HCT116 (cell line): ENCODE data around the gene CHRNA5. TPM values are rescaled to one million over a fixed set of nuclear protein-coding genes. Genes with fewer than 3 reads are reported as not detected.

Source experiments
- ATAC-seq: fragments of 200-7000 bp; cut with Tn5 transposase; 2 replicates; pipeline ENCODE4 v1.9.1; 2020; ENCODE audit warnings: mild to moderate bottlenecking, moderate library complexity
- BruUV-seq: library from RNA; stranded (reverse); fragments of 400-500 nt; replicated peaks from 2 replicates; lab custom pipeline; 2021; lab: Mats Ljungman, UMichigan
- CTCF ChIA-PET: fragments of 300-600 bp; sonication (Branson Sonifier 250); formaldehyde crosslinking; loops from one replicate; lab custom pipeline; 2021; ENCODE audit warnings: antibody characterized with exemption; lab: Charles Lee
- POLR2A ChIA-PET: fragments of 300-600, 350-600 bp; sonication (Branson Sonifier 250); formaldehyde crosslinking; loops from one replicate; lab custom pipeline; 2021; ENCODE audit warnings: antibody characterized with exemption; lab: Charles Lee
- RAD21 ChIA-PET, 2 experiments: fragments of 300-600 bp; sonication (Branson Sonifier 250); formaldehyde crosslinking; loops; one replicate each; lab custom pipeline; 2023; ENCODE audit warnings: low total read pairs in 2 of 2; ENCODE audit not compliant: uncharacterized antibody in 2 of 2, unreplicated experiment in 2 of 2, low non-redundant PET in 1 of 2; lab: Charles Lee
- DNase-seq: peaks from one replicate; pipeline ENCODE4 v3.0.0-alpha.2; 2010; ENCODE audit warnings: low read depth, low spot score
- H2AFZ ChIP-seq: fragments of 200-600 bp; shearing (Covaris generic), sonication (generic); 2 replicates; pipeline ENCODE4 v1.6.1; 2017; ENCODE audit warnings: low read depth, mixed run types, mixed read lengths, antibody characterized with exemption, low read length; ENCODE audit not compliant: poor library complexity, severe bottlenecking
- H3K27ac ChIP-seq: 2 replicates; pipeline ENCODE4 v1.5.1; 2012; ENCODE audit warnings: low read depth, low read length
- H3K27me3 ChIP-seq: fragments of 200-600 bp; sonication (generic); 2 replicates; pipeline ENCODE4 v1.6.1; 2016; ENCODE audit warnings: mixed run types, low read length, mixed read lengths; ENCODE audit not compliant: insufficient read depth
- H3K36me3 ChIP-seq, 2 experiments: fragments of 200-500 bp in 1 of 2; fragments of 200-600 bp in 1 of 2; sonication (Bioruptor generic) in 1 of 2; sonication (generic) in 1 of 2; 2 replicates each; pipeline versions ENCODE4 v1.5.1 to v1.6.1; 2014 to 2016; ENCODE audit warnings: low read length in 2 of 2, inconsistent platforms in 1 of 2, mixed read lengths in 1 of 2, mixed run types in 1 of 2; ENCODE audit not compliant: insufficient read depth in 2 of 2, control insufficient read depth in 1 of 2
- H3K4me1 ChIP-seq, 2 experiments: fragments of 200-600 bp in 1 of 2; sonication (generic) in 1 of 2; 2 replicates each; pipeline versions ENCODE4 v1.5.1 to v1.6.1; 2012 to 2017; ENCODE audit warnings: low read length in 2 of 2, inconsistent platforms in 1 of 2, mild to moderate bottlenecking in 1 of 2, mixed read lengths in 1 of 2, mixed run types in 1 of 2, moderate library complexity in 1 of 2; ENCODE audit not compliant: insufficient read depth in 2 of 2, control insufficient read depth in 1 of 2
- H3K4me2 ChIP-seq: fragments of 200-600 bp; sonication (generic); 2 replicates; pipeline ENCODE4 v1.6.1; 2017; ENCODE audit warnings: mixed run types, low read length, mixed read lengths
- H3K4me3 ChIP-seq, 2 experiments: fragments of 200-600 bp in 1 of 2; sonication (generic) in 1 of 2; replicated peaks in 1 of 2; 2 replicates each; pipeline ENCODE4 v1.5.1; 2011 to 2016; ENCODE audit warnings: low read length in 2 of 2, control low read depth in 1 of 2, low read depth in 1 of 2, mild to moderate bottlenecking in 1 of 2, mixed read lengths in 1 of 2, mixed run types in 1 of 2
- H3K79me2 ChIP-seq: fragments of 200-600 bp; sonication (generic); 2 replicates; pipeline ENCODE4 v1.6.1; 2017; ENCODE audit warnings: mild to moderate bottlenecking, mixed run types, low read length, moderate library complexity, mixed read lengths; ENCODE audit not compliant: insufficient read depth
- H3K9ac ChIP-seq: fragments of 200-600 bp; sonication (generic); 2 replicates; pipeline ENCODE4 v1.6.1; 2016; ENCODE audit warnings: low read length, mixed read lengths
- H3K9me2 ChIP-seq: fragments of 200-600 bp; sonication (generic), shearing (Covaris generic); 2 replicates; pipeline ENCODE4 v1.6.1; 2017; ENCODE audit warnings: mixed run types, mild to moderate bottlenecking, moderate library complexity; ENCODE audit not compliant: insufficient read depth
- H3K9me3 ChIP-seq, 2 experiments: fragments of 200-500 bp in 1 of 2; fragments of 200-600 bp in 1 of 2; sonication (Bioruptor generic) in 1 of 2; sonication (generic) in 1 of 2; 2 replicates each; pipeline ENCODE4 v1.6.1; 2014 to 2017; ENCODE audit warnings: low read length in 2 of 2, mixed read lengths in 2 of 2, inconsistent platforms in 1 of 2, low read depth in 1 of 2, mild to moderate bottlenecking in 1 of 2, mixed run types in 1 of 2, moderate library complexity in 1 of 2; ENCODE audit not compliant: control insufficient read depth in 1 of 2, insufficient read depth in 1 of 2
- H4K20me1 ChIP-seq: fragments of 200-600 bp; sonication (generic), shearing (Covaris generic); 2 replicates; pipeline ENCODE4 v1.6.1; 2017; ENCODE audit warnings: mixed run types, mild to moderate bottlenecking, moderate library complexity; ENCODE audit not compliant: insufficient read depth
- CEBPB ChIP-seq: IDR thresholded peaks from 2 replicates; pipeline ENCODE4 v1.6.1; 2012; ENCODE audit warnings: low read depth
- EGR1 ChIP-seq: IDR thresholded peaks from 2 replicates; pipeline ENCODE4 v1.6.1; 2012; ENCODE audit warnings: low read depth
- ELF1 ChIP-seq: IDR thresholded peaks from 2 replicates; pipeline ENCODE4 v1.6.1; 2012; ENCODE audit warnings: low read depth, borderline replicate concordance
- EZH2 ChIP-seq: fragments of 200-600 bp; sonication (generic); IDR thresholded peaks from 2 replicates; pipeline ENCODE4 v1.6.1; 2017; ENCODE audit warnings: antibody characterized with exemption, mixed run types
- EZH2phosphoT487 ChIP-seq: fragments of 200-600 bp; IDR thresholded peaks from 2 replicates; pipeline ENCODE4 v1.6.1; 2018; ENCODE audit warnings: antibody characterized with exemption, borderline replicate concordance
- FOSL1 ChIP-seq: IDR thresholded peaks from 2 replicates; pipeline ENCODE4 v1.6.1; 2012; ENCODE audit warnings: low read depth
- POLR2A ChIP-seq: IDR thresholded peaks from 2 replicates; pipeline ENCODE4 v1.7.0; 2011; ENCODE audit warnings: borderline replicate concordance; ENCODE audit not compliant: insufficient read depth, insufficient read length; ENCODE audit errors: extremely low read depth
- POLR2AphosphoS5 ChIP-seq: IDR thresholded peaks from 2 replicates; pipeline ENCODE4 v1.6.1; 2011; ENCODE audit warnings: mild to moderate bottlenecking, low read depth, low read length, moderate library complexity
- RAD21 ChIP-seq: IDR thresholded peaks from 2 replicates; pipeline ENCODE4 v1.6.1; 2012; ENCODE audit warnings: low read depth, mild to moderate bottlenecking
- SIN3A ChIP-seq: IDR thresholded peaks from 2 replicates; pipeline ENCODE4 v1.6.1; 2012; ENCODE audit warnings: low read depth
- SRF ChIP-seq: IDR thresholded peaks from 2 replicates; pipeline ENCODE4 v1.6.1; 2012; ENCODE audit warnings: low read depth
- TCF7L2 ChIP-seq: IDR thresholded peaks from 2 replicates; pipeline ENCODE4 v1.7.0; 2011; ENCODE audit warnings: borderline replicate concordance, inconsistent platforms; ENCODE audit not compliant: insufficient read depth, insufficient read length; ENCODE audit errors: extremely low read depth
- ZFX ChIP-seq: fragments of 450-650 bp; IDR thresholded peaks from 2 replicates; pipeline ENCODE4 v1.6.1; 2017
- ZNF274 ChIP-seq: fragments of 200-500 bp; sonication (Bioruptor generic); IDR thresholded peaks from 2 replicates; pipeline ENCODE4 v1.6.1; 2014; ENCODE audit warnings: mild to moderate bottlenecking, low read depth, low read length, inconsistent platforms
- intact Hi-C: fragments of 100-400 bp; cut with micrococcal nuclease; formaldehyde crosslinking; loops from 2 replicates; pipeline ENCODE4 v1.10.0; 2022
- total RNA-seq: library from RNA; stranded (reverse); gene quantifications from one replicate; pipeline ENCODE4 v1.2.1, GENCODE V29; 2021; ENCODE audit not compliant: unreplicated experiment
- TF ChIP-seq, protein P1 (sequence below): IDR thresholded peaks from 2 replicates; pipeline ENCODE4 v1.6.1; 2012; ENCODE audit warnings: low read depth
- TF ChIP-seq, protein P2 (sequence below): IDR thresholded peaks from 2 replicates; pipeline ENCODE4 v1.6.1; 2011; ENCODE audit warnings: mild to moderate bottlenecking, low read length, moderate library complexity; ENCODE audit not compliant: insufficient replicate concordance; ENCODE audit errors: extremely low read depth
- TF ChIP-seq, protein P3 (sequence below): IDR thresholded peaks from 2 replicates; pipeline ENCODE4 v1.6.1; 2012
- TF ChIP-seq, protein P4 (sequence below), 3 experiments: fragments of 200-600 bp in 1 of 3; sonication (generic) in 1 of 3; IDR thresholded peaks in 2 of 3; conservative IDR thresholded peaks in 1 of 3; 2 replicates each; pipeline ENCODE4 v1.5.1; 2012 to 2017; ENCODE audit warnings: low read depth in 2 of 3, low read length in 2 of 3, antibody characterized with exemption in 1 of 3, borderline replicate concordance in 1 of 3, control low read depth in 1 of 3, mild to moderate bottlenecking in 1 of 3, mixed read lengths in 1 of 3, mixed run types in 1 of 3, moderate library complexity in 1 of 3; ENCODE audit not compliant: insufficient read depth in 1 of 3
- TF ChIP-seq, protein P5 (sequence below): IDR thresholded peaks from 2 replicates; pipeline ENCODE4 v1.6.1; 2012

Gene CHRNA5
- total RNA-seq, 1 experiment from 2014 or later, result 25.2 TPM

DNA sequence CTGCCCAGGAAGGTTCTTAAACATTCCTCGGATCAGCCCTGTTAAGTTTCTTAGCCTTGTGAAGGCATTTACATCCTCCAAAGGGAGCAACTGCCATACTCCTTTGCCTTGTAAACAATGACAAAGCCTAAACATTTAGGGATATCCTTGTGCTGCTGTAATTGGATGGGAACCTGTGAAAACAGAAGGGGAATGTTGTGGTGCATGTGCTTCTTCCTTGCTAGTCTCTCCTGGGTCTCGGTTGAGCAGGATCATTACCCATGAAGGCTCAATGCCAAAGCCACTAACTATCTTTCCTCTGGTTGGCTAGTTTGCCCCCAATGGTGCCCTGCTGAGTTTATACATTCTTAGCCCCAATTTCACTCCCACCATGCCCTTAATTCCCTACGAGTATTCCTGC lies 38.1 kb downstream of the CHRNA5 start:
- Histone ChIP-seq H3K9me3 (no peaks in the 10 kb centered on the region), H3K79me2 (no peaks in the 10 kb centered on the region), H3K9ac (no peak overlapping the region), H3K4me2 (no peak overlapping the region), H3K4me3 (no peak overlapping the region), H3K27ac (no peak overlapping the region), H4K20me1 (no peaks in the 10 kb centered on the region), H2AFZ (no peak overlapping the region), H3K36me3 (no peaks in the 10 kb centered on the region; a peak in 1 of 4 replicates), H3K4me1 (no peaks in the 10 kb centered on the region), H3K9me2 (no peaks in the 10 kb centered on the region), H3K27me3 (no peaks in the 10 kb centered on the region)
- ChIA-PET RAD21 (no interaction called here), CTCF (no interaction called here), POLR2A (no interaction called here)
- no peak for TF ChIP-seq TCF7L2
- TF ChIP-seq EGR1, result no peak
- no peak for TF ChIP-seq ELF1
- TF ChIP-seq, protein P1, sequence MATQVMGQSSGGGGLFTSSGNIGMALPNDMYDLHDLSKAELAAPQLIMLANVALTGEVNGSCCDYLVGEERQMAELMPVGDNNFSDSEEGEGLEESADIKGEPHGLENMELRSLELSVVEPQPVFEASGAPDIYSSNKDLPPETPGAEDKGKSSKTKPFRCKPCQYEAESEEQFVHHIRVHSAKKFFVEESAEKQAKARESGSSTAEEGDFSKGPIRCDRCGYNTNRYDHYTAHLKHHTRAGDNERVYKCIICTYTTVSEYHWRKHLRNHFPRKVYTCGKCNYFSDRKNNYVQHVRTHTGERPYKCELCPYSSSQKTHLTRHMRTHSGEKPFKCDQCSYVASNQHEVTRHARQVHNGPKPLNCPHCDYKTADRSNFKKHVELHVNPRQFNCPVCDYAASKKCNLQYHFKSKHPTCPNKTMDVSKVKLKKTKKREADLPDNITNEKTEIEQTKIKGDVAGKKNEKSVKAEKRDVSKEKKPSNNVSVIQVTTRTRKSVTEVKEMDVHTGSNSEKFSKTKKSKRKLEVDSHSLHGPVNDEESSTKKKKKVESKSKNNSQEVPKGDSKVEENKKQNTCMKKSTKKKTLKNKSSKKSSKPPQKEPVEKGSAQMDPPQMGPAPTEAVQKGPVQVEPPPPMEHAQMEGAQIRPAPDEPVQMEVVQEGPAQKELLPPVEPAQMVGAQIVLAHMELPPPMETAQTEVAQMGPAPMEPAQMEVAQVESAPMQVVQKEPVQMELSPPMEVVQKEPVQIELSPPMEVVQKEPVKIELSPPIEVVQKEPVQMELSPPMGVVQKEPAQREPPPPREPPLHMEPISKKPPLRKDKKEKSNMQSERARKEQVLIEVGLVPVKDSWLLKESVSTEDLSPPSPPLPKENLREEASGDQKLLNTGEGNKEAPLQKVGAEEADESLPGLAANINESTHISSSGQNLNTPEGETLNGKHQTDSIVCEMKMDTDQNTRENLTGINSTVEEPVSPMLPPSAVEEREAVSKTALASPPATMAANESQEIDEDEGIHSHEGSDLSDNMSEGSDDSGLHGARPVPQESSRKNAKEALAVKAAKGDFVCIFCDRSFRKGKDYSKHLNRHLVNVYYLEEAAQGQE, result no peak
- no peak for TF ChIP-seq ZNF274
- TF ChIP-seq EZH2, result no peak
- TF ChIP-seq POLR2A, result no peak
- no peak for TF ChIP-seq EZH2phosphoT487
- no peak for TF ChIP-seq ZFX
- no peak for TF ChIP-seq RAD21
- TF ChIP-seq POLR2AphosphoS5, result no peak
- TF ChIP-seq CEBPB, result no peak
- TF ChIP-seq, protein P2, sequence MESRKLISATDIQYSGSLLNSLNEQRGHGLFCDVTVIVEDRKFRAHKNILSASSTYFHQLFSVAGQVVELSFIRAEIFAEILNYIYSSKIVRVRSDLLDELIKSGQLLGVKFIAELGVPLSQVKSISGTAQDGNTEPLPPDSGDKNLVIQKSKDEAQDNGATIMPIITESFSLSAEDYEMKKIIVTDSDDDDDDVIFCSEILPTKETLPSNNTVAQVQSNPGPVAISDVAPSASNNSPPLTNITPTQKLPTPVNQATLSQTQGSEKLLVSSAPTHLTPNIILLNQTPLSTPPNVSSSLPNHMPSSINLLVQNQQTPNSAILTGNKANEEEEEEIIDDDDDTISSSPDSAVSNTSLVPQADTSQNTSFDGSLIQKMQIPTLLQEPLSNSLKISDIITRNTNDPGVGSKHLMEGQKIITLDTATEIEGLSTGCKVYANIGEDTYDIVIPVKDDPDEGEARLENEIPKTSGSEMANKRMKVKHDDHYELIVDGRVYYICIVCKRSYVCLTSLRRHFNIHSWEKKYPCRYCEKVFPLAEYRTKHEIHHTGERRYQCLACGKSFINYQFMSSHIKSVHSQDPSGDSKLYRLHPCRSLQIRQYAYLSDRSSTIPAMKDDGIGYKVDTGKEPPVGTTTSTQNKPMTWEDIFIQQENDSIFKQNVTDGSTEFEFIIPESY, result no peak
- TF ChIP-seq FOSL1, result no peak
- TF ChIP-seq, protein P3, sequence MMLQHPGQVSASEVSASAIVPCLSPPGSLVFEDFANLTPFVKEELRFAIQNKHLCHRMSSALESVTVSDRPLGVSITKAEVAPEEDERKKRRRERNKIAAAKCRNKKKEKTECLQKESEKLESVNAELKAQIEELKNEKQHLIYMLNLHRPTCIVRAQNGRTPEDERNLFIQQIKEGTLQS, result no peak
- no peak for TF ChIP-seq SIN3A
- no peak for TF ChIP-seq SRF
- TF ChIP-seq, protein P4, sequence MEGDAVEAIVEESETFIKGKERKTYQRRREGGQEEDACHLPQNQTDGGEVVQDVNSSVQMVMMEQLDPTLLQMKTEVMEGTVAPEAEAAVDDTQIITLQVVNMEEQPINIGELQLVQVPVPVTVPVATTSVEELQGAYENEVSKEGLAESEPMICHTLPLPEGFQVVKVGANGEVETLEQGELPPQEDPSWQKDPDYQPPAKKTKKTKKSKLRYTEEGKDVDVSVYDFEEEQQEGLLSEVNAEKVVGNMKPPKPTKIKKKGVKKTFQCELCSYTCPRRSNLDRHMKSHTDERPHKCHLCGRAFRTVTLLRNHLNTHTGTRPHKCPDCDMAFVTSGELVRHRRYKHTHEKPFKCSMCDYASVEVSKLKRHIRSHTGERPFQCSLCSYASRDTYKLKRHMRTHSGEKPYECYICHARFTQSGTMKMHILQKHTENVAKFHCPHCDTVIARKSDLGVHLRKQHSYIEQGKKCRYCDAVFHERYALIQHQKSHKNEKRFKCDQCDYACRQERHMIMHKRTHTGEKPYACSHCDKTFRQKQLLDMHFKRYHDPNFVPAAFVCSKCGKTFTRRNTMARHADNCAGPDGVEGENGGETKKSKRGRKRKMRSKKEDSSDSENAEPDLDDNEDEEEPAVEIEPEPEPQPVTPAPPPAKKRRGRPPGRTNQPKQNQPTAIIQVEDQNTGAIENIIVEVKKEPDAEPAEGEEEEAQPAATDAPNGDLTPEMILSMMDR (IDR thresholded peaks at IDR 0.05 in 2 of 3, conservative IDR thresholded peaks at IDR 0.05 in 1 of 3; ENCODE audit: borderline replicate concordance in 1 of 3, insufficient read depth in 1 of 3, low read depth in 2 of 3, low read length in 2 of 3), result no peak
- TF ChIP-seq, protein P5, sequence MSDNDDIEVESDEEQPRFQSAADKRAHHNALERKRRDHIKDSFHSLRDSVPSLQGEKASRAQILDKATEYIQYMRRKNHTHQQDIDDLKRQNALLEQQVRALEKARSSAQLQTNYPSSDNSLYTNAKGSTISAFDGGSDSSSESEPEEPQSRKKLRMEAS, result no peak
- BruUV-seq, result no TSS peak
- intact Hi-C loops, result no loop called here
- no peak for DNase-seq
- ATAC-seq, result no peak
